Endothelial cell (in vitro differentiated cells): Measurements from ENCODE around the gene DTYMK. TPM values are rescaled to one million over a fixed set of nuclear protein-coding genes. Genes with fewer than 3 reads are reported as not detected.

ENCODE experiments used
- DNase-seq: peaks from one replicate; pipeline ENCODE4 v3.0.0; 2021; ENCODE audit warnings: low spot score
- H3K27ac Mint-ChIP-seq: one replicate; pipeline ENCODE4 v1.8.0; 2021; ENCODE audit warnings: mixed read lengths, inconsistent platforms; ENCODE audit not compliant: unreplicated experiment
- H3K27me3 Mint-ChIP-seq: one replicate; pipeline ENCODE4 v1.8.0; 2021; ENCODE audit warnings: mild to moderate bottlenecking, moderate library complexity, mixed read lengths, inconsistent platforms; ENCODE audit not compliant: unreplicated experiment
- H3K36me3 Mint-ChIP-seq: one replicate; pipeline ENCODE4 v1.8.0; 2021; ENCODE audit warnings: mild to moderate bottlenecking, low read depth, mixed read lengths, inconsistent platforms; ENCODE audit not compliant: unreplicated experiment
- H3K4me1 Mint-ChIP-seq: one replicate; pipeline ENCODE4 v1.8.0; 2021; ENCODE audit warnings: mild to moderate bottlenecking, mixed read lengths, inconsistent platforms; ENCODE audit not compliant: unreplicated experiment
- H3K4me3 Mint-ChIP-seq: one replicate; pipeline ENCODE4 v1.8.0; 2021; ENCODE audit warnings: mild to moderate bottlenecking, mixed read lengths, inconsistent platforms; ENCODE audit not compliant: unreplicated experiment
- H3K9me3 Mint-ChIP-seq: one replicate; pipeline ENCODE4 v1.8.0; 2021; ENCODE audit warnings: mixed read lengths, inconsistent platforms; ENCODE audit not compliant: unreplicated experiment
- total RNA-seq: library from RNA; stranded (reverse); fragmentation: NEBNext Ultra II Directional; extraction: Animal tissue kit (Norgen Biotek cat#: 25700); gene quantifications from one replicate; pipeline ENCODE4 v1.2.1, GENCODE V29; 2021; ENCODE audit not compliant: unreplicated experiment
- TF ChIP-seq, protein P1 (sequence below): fragments of 200-600 bp; sonication (generic); IDR thresholded peaks from one replicate; pipeline ENCODE4 v1.5.0; 2021; ENCODE audit warnings: antibody characterized with exemption; ENCODE audit not compliant: unreplicated experiment

Gene DTYMK
- total RNA-seq, 1 donor from 2014 or later: 42.3 TPM

- TF ChIP-seq, protein P1, sequence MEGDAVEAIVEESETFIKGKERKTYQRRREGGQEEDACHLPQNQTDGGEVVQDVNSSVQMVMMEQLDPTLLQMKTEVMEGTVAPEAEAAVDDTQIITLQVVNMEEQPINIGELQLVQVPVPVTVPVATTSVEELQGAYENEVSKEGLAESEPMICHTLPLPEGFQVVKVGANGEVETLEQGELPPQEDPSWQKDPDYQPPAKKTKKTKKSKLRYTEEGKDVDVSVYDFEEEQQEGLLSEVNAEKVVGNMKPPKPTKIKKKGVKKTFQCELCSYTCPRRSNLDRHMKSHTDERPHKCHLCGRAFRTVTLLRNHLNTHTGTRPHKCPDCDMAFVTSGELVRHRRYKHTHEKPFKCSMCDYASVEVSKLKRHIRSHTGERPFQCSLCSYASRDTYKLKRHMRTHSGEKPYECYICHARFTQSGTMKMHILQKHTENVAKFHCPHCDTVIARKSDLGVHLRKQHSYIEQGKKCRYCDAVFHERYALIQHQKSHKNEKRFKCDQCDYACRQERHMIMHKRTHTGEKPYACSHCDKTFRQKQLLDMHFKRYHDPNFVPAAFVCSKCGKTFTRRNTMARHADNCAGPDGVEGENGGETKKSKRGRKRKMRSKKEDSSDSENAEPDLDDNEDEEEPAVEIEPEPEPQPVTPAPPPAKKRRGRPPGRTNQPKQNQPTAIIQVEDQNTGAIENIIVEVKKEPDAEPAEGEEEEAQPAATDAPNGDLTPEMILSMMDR: no peak
- H3K27ac Mint-ChIP-seq: no peak overlapping the region
- H3K36me3 Mint-ChIP-seq: peaks cover 10% of the 10 kb centered on the region
- H3K9me3 Mint-ChIP-seq: no peaks in the 10 kb centered on the region
- peaks cover 4% of the 10 kb centered on the region for H3K4me1 Mint-ChIP-seq
- no peak for DNase-seq
- peak overlapping the region; percentile 80 for H3K4me3 Mint-ChIP-seq
- peaks cover 12% of the 10 kb centered on the region for H3K27me3 Mint-ChIP-seq
Measured at GRCh38 chr2:241701149-241701398, 14.5 kb upstream of the DTYMK start.

GRCh38 chr2:241695651-241696050, 9.0 kb upstream of the DTYMK start:
- H3K9me3 Mint-ChIP-seq: no peaks in the 10 kb centered on the region
- no peak overlapping the region for H3K27ac Mint-ChIP-seq
- TF ChIP-seq, protein P1: no peak
- DNase-seq: no peak
- H3K4me3 Mint-ChIP-seq: no peak overlapping the region
- H3K4me1 Mint-ChIP-seq: no peaks in the 10 kb centered on the region
- peaks cover 3% of the 10 kb centered on the region for H3K36me3 Mint-ChIP-seq
- H3K27me3 Mint-ChIP-seq: peaks cover 5% of the 10 kb centered on the region

GRCh38 chr2:241692448-241692847, 5.8 kb upstream of the DTYMK start:
- Mint-ChIP-seq H3K36me3 (peaks cover 3% of the 10 kb centered on the region), H3K27ac (no peak overlapping the region), H3K4me3 (peak overlapping the region; percentile 47), H3K9me3 (no peaks in the 10 kb centered on the region), H3K27me3 (peaks cover 5% of the 10 kb centered on the region), H3K4me1 (peaks cover 4% of the 10 kb centered on the region)
- TF ChIP-seq, protein P1: no peak
- no peak for DNase-seq

DNA sequence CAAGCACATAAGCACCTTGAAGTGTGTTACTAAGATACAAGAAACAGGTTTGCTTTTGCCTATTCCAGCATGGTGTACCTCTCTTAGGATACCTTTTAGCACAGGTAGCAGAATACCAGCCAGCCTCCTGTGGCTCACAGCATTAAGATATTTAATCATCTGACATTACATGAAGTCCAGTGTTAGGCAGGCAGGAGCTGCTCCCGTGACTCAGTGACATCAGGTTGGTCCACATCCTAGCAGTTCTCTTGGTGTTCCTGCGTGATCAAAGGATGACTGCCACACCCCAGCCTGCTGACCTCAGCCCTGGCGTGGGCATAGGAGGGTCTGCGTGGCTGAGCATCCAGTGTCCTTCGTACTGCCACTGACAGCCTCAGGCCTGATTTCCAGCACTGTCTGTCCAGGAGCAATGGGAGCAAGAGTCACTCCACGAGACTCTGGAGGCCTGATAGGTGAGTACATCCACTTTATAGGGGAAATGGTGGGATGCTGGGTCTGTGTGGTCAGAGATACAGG, 3.6 kb upstream of the DTYMK start:
- no peak overlapping the region for H3K4me3 Mint-ChIP-seq
- H3K9me3 Mint-ChIP-seq: no peaks in the 10 kb centered on the region
- H3K4me1 Mint-ChIP-seq: peaks cover 14% of the 10 kb centered on the region
- no peaks in the 10 kb centered on the region for H3K36me3 Mint-ChIP-seq
- H3K27me3 Mint-ChIP-seq: peaks cover 4% of the 10 kb centered on the region
- no peak overlapping the region for H3K27ac Mint-ChIP-seq
- DNase-seq: no peak
- TF ChIP-seq, protein P1: no peak

- Mint-ChIP-seq H3K27ac (no peak overlapping the region), H3K4me3 (peak overlapping the region; percentile 47), H3K9me3 (no peaks in the 10 kb centered on the region), H3K27me3 (peaks cover 4% of the 10 kb centered on the region), H3K36me3 (no peaks in the 10 kb centered on the region), H3K4me1 (peaks cover 14% of the 10 kb centered on the region)
- TF ChIP-seq, protein P1: no peak
- DNase-seq: no peak
Measured at GRCh38 chr2:241689306-241689705, 2.7 kb upstream of the DTYMK start.
